Endothelial cell of umbilical vein (primary cell): ENCODE results near the gene NCAPG.

Source experiments
- EZH2 ChIP-seq: IDR thresholded peaks from 2 replicates; pipeline ENCODE4 v1.6.1; 2012; ENCODE audit warnings: borderline replicate concordance, low read depth, mild to moderate bottlenecking, moderate library complexity, low read length, inconsistent platforms; ENCODE audit not compliant: severe bottlenecking
- FOS ChIP-seq: IDR thresholded peaks from 2 replicates; pipeline ENCODE4 v1.6.1; 2011; ENCODE audit warnings: mild to moderate bottlenecking, low read length, moderate library complexity, borderline replicate concordance; ENCODE audit not compliant: insufficient read depth
- JUN ChIP-seq: IDR thresholded peaks from 2 replicates; pipeline ENCODE4 v1.6.1; 2011; ENCODE audit warnings: borderline replicate concordance, low read depth; ENCODE audit not compliant: insufficient read length, insufficient read depth
- MAX ChIP-seq: IDR thresholded peaks from 2 replicates; pipeline ENCODE4 v1.6.1; 2011; ENCODE audit not compliant: insufficient read depth, insufficient read length
- MYC ChIP-seq: IDR thresholded peaks from one replicate; pipeline ENCODE4 v1.6.1; 2011; ENCODE audit warnings: mild to moderate bottlenecking, low read depth, low read length
- POLR2A ChIP-seq: IDR thresholded peaks from 2 replicates; pipeline ENCODE4 v1.6.1; 2012; ENCODE audit warnings: low read depth, mild to moderate bottlenecking, control low read depth, low read length
- POLR2AphosphoS5 ChIP-seq: IDR thresholded peaks from 2 replicates; pipeline ENCODE4 v1.6.1; 2012; ENCODE audit warnings: low read depth, mild to moderate bottlenecking, control low read depth, low read length, moderate library complexity; ENCODE audit not compliant: insufficient read depth
- TF ChIP-seq, protein P1 (sequence below), 2 donors: IDR thresholded peaks; 1 replicate in 1 of 2; 2 replicates in 1 of 2; pipeline ENCODE4 v1.5.1; 2011; ENCODE audit warnings: low read length in 2 of 2, mild to moderate bottlenecking in 2 of 2, moderate library complexity in 2 of 2, control low read depth in 1 of 2, inconsistent platforms in 1 of 2, low read depth in 1 of 2; ENCODE audit not compliant: insufficient read depth in 1 of 2; ENCODE audit errors: extremely low read depth in 1 of 2

GRCh38 chr4:17794730-17795129 is 16.0 kb upstream of the NCAPG start:
- TF ChIP-seq, protein P1, sequence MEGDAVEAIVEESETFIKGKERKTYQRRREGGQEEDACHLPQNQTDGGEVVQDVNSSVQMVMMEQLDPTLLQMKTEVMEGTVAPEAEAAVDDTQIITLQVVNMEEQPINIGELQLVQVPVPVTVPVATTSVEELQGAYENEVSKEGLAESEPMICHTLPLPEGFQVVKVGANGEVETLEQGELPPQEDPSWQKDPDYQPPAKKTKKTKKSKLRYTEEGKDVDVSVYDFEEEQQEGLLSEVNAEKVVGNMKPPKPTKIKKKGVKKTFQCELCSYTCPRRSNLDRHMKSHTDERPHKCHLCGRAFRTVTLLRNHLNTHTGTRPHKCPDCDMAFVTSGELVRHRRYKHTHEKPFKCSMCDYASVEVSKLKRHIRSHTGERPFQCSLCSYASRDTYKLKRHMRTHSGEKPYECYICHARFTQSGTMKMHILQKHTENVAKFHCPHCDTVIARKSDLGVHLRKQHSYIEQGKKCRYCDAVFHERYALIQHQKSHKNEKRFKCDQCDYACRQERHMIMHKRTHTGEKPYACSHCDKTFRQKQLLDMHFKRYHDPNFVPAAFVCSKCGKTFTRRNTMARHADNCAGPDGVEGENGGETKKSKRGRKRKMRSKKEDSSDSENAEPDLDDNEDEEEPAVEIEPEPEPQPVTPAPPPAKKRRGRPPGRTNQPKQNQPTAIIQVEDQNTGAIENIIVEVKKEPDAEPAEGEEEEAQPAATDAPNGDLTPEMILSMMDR (IDR thresholded peaks at IDR 0.05; ENCODE audit: extremely low read depth in 1 of 2, insufficient read depth in 1 of 2, low read depth in 1 of 2, low read length in 2 of 2) = no peak
- TF ChIP-seq EZH2 (no peak), POLR2A (no peak), MYC (no peak), POLR2AphosphoS5 (no peak), MAX (no peak), JUN (no peak), FOS (no peak)
